Karpas-422 (cell line): ENCODE data around the gene RPL13. TPM values are rescaled to one million over a fixed set of nuclear protein-coding genes. Genes with fewer than 3 reads are reported as not detected.

Source experiments
- DNase-seq: peaks from one replicate; pipeline ENCODE4 v3.0.0-alpha.2; 2015
- H2AFZ ChIP-seq: fragments of 200-600 bp; sonication (generic); 2 replicates; pipeline ENCODE4 v1.6.1; 2014; ENCODE audit warnings: antibody characterized with exemption, low read length, mixed read lengths
- H3K27ac ChIP-seq: fragments of 200-600 bp; sonication (generic); 2 replicates; pipeline ENCODE4 v1.5.1; 2014; ENCODE audit warnings: mild to moderate bottlenecking, low read length, moderate library complexity
- H3K27me3 ChIP-seq: fragments of 200-600 bp; sonication (generic); 2 replicates; pipeline ENCODE4 v1.6.1; 2014; ENCODE audit warnings: low read length, mixed read lengths
- H3K36me3 ChIP-seq: fragments of 200-600 bp; sonication (generic); 2 replicates; pipeline ENCODE4 v1.6.1; 2014; ENCODE audit warnings: low read length, mixed read lengths; ENCODE audit not compliant: insufficient read depth
- H3K4me1 ChIP-seq: fragments of 200-600 bp; sonication (generic); 2 replicates; pipeline ENCODE4 v1.6.1; 2014; ENCODE audit warnings: mild to moderate bottlenecking, low read length, mixed read lengths
- H3K4me2 ChIP-seq: fragments of 200-600 bp; sonication (generic); 2 replicates; pipeline ENCODE4 v1.6.1; 2014; ENCODE audit warnings: low read length, low read depth, mild to moderate bottlenecking; ENCODE audit not compliant: poor library complexity, severe bottlenecking
- H3K4me3 ChIP-seq: fragments of 200-600 bp; sonication (generic); 2 replicates; pipeline ENCODE4 v1.5.1; 2014; ENCODE audit warnings: mild to moderate bottlenecking, antibody characterized with exemption, low read length, mixed read lengths
- H3K79me2 ChIP-seq: fragments of 200-600 bp; sonication (generic); 2 replicates; pipeline ENCODE4 v1.6.1; 2014; ENCODE audit warnings: mild to moderate bottlenecking, low read length, mixed read lengths
- H3K9ac ChIP-seq: fragments of 200-600 bp; sonication (generic); 2 replicates; pipeline ENCODE4 v1.6.0; 2014; ENCODE audit warnings: low read length
- H3K9me2 ChIP-seq: fragments of 200-600 bp; sonication (generic), shearing (Covaris generic); replicated peaks from 2 replicates; pipeline ENCODE4 v1.6.0; 2014; ENCODE audit warnings: mild to moderate bottlenecking, low read length, moderate library complexity; ENCODE audit not compliant: insufficient read depth
- H3K9me3 ChIP-seq: fragments of 300-700, 200-600 bp; sonication (generic); 2 replicates; pipeline ENCODE4 v1.6.1; 2014; ENCODE audit warnings: low read length, mixed read lengths
- H4K20me1 ChIP-seq: fragments of 200-600 bp; sonication (generic); 2 replicates; pipeline ENCODE4 v1.6.1; 2014; ENCODE audit warnings: mild to moderate bottlenecking, antibody characterized with exemption, low read length, low read depth; ENCODE audit not compliant: insufficient read depth
- total RNA-seq: library from RNA; depleted of rRNA; stranded (reverse); fragments of >200 nt; shearing (Covaris generic); gene quantifications from 2 replicates; pipeline ENCODE4 v1.2.3, GENCODE V29; 2014; ENCODE audit warnings: low replicate concordance

Gene RPL13
- total RNA-seq, 1 experiment from 2014 or later = 6,565 TPM

GRCh38 chr16:89537549-89537925 is 22.9 kb upstream of the RPL13 start:
- Histone ChIP-seq H4K20me1 (no peaks in the 10 kb centered on the region), H2AFZ (no peak overlapping the region), H3K9me2 (no peaks in the 10 kb centered on the region), H3K4me3 (no peak overlapping the region), H3K9me3 (no peaks in the 10 kb centered on the region), H3K27ac (no peak overlapping the region), H3K4me2 (no peak overlapping the region), H3K36me3 (peaks cover 9% of the 10 kb centered on the region; the same call in 1 of the 2 replicates), H3K79me2 (no peaks in the 10 kb centered on the region), H3K27me3 (no peaks in the 10 kb centered on the region), H3K4me1 (no peaks in the 10 kb centered on the region), H3K9ac (no peak overlapping the region)
- no peak for DNase-seq

GRCh38 chr16:89538286-89538685 is 22.2 kb upstream of the RPL13 start:
- Histone ChIP-seq H3K9me2 (no peaks in the 10 kb centered on the region), H3K4me3 (no peak overlapping the region), H3K4me1 (no peaks in the 10 kb centered on the region), H3K4me2 (no peak overlapping the region), H3K79me2 (no peaks in the 10 kb centered on the region), H3K36me3 (peaks cover 8% of the 10 kb centered on the region; the same call in 1 of the 2 replicates), H3K27me3 (no peaks in the 10 kb centered on the region), H4K20me1 (no peaks in the 10 kb centered on the region), H3K9me3 (no peaks in the 10 kb centered on the region), H3K9ac (no peak overlapping the region), H2AFZ (no peak overlapping the region), H3K27ac (no peak overlapping the region)
- DNase-seq = no peak

- Histone ChIP-seq H3K27ac (no peak overlapping the region), H2AFZ (no peak overlapping the region), H3K4me2 (no peak overlapping the region), H3K9me2 (no peaks in the 10 kb centered on the region), H3K9me3 (no peaks in the 10 kb centered on the region), H3K36me3 (no peaks in the 10 kb centered on the region), H3K9ac (no peak overlapping the region), H3K4me3 (no peak overlapping the region), H4K20me1 (no peaks in the 10 kb centered on the region), H3K4me1 (no peaks in the 10 kb centered on the region), H3K79me2 (no peaks in the 10 kb centered on the region), H3K27me3 (no peaks in the 10 kb centered on the region)
- no peak for DNase-seq
Observed at GRCh38 chr16:89540557-89540956, 19.9 kb upstream of the RPL13 start.

DNA sequence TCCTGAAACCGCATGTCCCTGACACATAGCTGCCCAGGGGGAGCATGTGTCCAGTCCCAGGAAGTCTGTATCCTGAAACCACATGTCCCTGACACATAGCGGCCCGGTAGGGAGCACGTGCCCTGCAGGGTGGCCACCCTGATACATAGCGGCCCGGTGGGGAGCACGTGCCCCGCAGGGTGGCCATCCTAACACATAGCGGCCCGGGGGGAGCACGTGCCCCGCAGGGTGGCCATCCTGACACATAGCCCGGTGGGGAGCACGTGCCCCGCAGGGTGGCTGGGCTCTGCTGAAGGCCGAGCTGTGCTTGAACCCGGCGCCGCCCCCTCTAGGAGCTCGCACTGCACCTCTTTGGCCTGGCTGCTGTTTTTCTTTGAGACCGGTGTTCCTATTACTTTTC is 18.7 kb upstream of the RPL13 start:
- no peak overlapping the region for H3K4me2 ChIP-seq
- H3K9me3 ChIP-seq = no peaks in the 10 kb centered on the region
- H4K20me1 ChIP-seq = no peaks in the 10 kb centered on the region
- no peak overlapping the region for H3K4me3 ChIP-seq
- H3K27me3 ChIP-seq = no peaks in the 10 kb centered on the region
- H3K9me2 ChIP-seq = no peaks in the 10 kb centered on the region
- H3K9ac ChIP-seq = no peak overlapping the region
- H3K79me2 ChIP-seq = no peaks in the 10 kb centered on the region
- no peak for DNase-seq
- H3K36me3 ChIP-seq = no peaks in the 10 kb centered on the region
- no peak overlapping the region for H3K27ac ChIP-seq
- H3K4me1 ChIP-seq = no peaks in the 10 kb centered on the region
- H2AFZ ChIP-seq = no peak overlapping the region

DNA sequence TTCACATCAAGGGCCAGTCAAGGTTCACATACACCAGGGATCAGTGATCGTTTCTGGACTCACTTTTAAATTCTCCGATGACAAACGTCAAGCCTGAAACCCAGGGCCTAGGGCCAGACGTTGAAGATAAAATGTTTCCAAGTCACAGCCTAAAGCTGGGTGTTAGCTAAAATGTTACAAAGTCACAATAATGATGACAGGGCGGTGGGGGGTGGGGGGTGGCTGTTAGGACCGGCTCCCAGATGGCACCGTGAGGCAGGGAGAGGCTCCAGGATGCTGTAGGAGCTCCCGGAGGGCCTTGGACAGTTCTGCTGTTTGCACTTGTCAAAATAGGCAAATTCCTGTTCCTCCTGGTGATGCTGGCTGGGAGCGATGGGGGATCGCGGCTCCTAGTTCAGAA is 16.4 kb upstream of the RPL13 start:
- DNase-seq = no peak
- Histone ChIP-seq H4K20me1 (no peaks in the 10 kb centered on the region), H3K4me3 (no peak overlapping the region), H3K4me1 (no peaks in the 10 kb centered on the region), H3K79me2 (no peaks in the 10 kb centered on the region), H3K9me3 (no peaks in the 10 kb centered on the region), H3K27me3 (no peaks in the 10 kb centered on the region), H3K4me2 (no peak overlapping the region), H3K36me3 (no peaks in the 10 kb centered on the region), H2AFZ (no peak overlapping the region), H3K9ac (no peak overlapping the region), H3K27ac (no peak overlapping the region), H3K9me2 (no peaks in the 10 kb centered on the region)

DNA sequence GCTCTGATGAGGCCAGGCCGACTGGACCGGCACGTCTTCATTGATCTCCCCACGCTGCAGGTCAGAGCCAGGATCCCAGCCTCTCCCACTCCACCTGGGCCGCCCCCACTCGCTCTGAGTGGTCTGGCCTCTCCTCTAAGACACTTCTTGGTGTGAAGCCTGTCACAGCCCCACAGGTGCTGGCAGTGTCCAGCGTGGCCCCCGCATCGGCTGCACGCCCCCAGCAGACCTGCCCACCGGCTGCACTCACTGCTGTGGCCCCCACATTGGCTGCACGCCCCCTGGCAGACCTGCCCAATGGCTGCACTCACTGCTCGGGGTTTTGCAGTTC is 15.8 kb upstream of the RPL13 start:
- Histone ChIP-seq H3K4me1 (no peaks in the 10 kb centered on the region), H3K79me2 (no peaks in the 10 kb centered on the region), H3K27me3 (no peaks in the 10 kb centered on the region), H3K9me3 (no peaks in the 10 kb centered on the region), H2AFZ (no peak overlapping the region), H3K36me3 (no peaks in the 10 kb centered on the region), H3K27ac (no peak overlapping the region), H3K4me2 (no peak overlapping the region), H3K4me3 (no peak overlapping the region), H3K9me2 (no peaks in the 10 kb centered on the region), H3K9ac (no peak overlapping the region), H4K20me1 (no peaks in the 10 kb centered on the region)
- no peak for DNase-seq

GRCh38 chr16:89545044-89545830 is 15.2 kb upstream of the RPL13 start:
- no peak overlapping the region for H3K4me3 ChIP-seq
- no peaks in the 10 kb centered on the region for H3K27me3 ChIP-seq
- DNase-seq = no peak
- H4K20me1 ChIP-seq = no peaks in the 10 kb centered on the region
- no peak overlapping the region for H3K27ac ChIP-seq
- no peaks in the 10 kb centered on the region for H3K9me2 ChIP-seq
- no peak overlapping the region for H3K9ac ChIP-seq
- H3K36me3 ChIP-seq = no peaks in the 10 kb centered on the region
- no peaks in the 10 kb centered on the region for H3K9me3 ChIP-seq
- H3K79me2 ChIP-seq = no peaks in the 10 kb centered on the region
- H3K4me1 ChIP-seq = no peaks in the 10 kb centered on the region
- H3K4me2 ChIP-seq = no peak overlapping the region
- no peak overlapping the region for H2AFZ ChIP-seq

DNA sequence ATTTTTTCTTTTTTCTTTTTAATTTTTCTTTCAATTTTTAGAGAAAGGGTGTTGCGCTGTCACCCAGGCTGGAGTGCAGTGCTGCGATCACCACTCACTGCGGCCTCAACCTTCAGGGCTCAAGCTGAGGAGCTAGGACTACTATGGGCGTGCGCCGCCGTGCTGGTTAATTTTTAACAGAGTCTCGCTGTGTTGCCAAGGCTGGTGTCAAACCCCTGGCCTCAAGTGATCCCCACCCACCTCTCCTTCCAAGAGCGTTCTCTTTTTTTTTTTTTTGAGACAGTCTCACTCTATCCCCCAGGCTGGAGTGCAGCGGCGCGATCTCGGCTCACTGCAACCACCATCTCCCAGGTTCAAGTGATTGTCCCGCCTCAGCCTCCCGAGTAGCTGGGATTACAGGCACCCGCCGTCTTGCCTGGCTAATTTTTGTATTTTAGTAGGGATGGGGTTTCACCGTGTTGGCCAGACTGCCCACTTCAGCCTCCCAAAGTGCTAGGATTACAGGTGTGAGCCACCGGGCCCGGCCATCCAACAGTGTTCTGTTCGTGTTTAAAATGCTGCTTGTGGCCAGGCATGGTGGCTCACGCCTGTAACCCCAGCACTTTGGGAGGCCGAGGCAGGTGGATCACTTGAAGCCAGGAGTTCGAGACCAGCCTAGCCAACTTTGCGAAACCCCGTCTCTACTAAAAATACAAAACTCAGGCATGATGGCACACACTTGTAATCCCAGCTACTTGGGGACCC is 14.5 kb upstream of the RPL13 start:
- Histone ChIP-seq H4K20me1 (no peaks in the 10 kb centered on the region), H3K4me1 (no peaks in the 10 kb centered on the region), H3K36me3 (no peaks in the 10 kb centered on the region), H3K79me2 (no peaks in the 10 kb centered on the region), H2AFZ (no peak overlapping the region), H3K27me3 (no peaks in the 10 kb centered on the region), H3K9me2 (no peaks in the 10 kb centered on the region), H3K4me3 (no peak overlapping the region), H3K9ac (no peak overlapping the region), H3K9me3 (no peaks in the 10 kb centered on the region), H3K4me2 (no peak overlapping the region), H3K27ac (no peak overlapping the region)
- DNase-seq = no peak
